ENCODE data around the gene SETD1A.

The SETD1A gene

GRCh38 chr16:31020536-31020935, 63.0 kb downstream of the SETD1A start:
- DNase-seq (ENCODE audit: low spot score): no peak

- no peak for DNase-seq (ENCODE audit: low spot score)
Measured at GRCh38 chr16:31022544-31023251, 65.1 kb downstream of the SETD1A start.

GRCh38 chr16:31023252-31023602, 65.7 kb downstream of the SETD1A start:
- no peak for DNase-seq (ENCODE audit: low spot score)

- no peak for DNase-seq (ENCODE audit: low spot score)
Measured at GRCh38 chr16:31023627-31024226, 66.2 kb downstream of the SETD1A start.

GRCh38 chr16:31025339-31025738, 67.8 kb downstream of the SETD1A start:
- no peak for DNase-seq (ENCODE audit: low spot score)

- no peak for DNase-seq (ENCODE audit: low spot score)
Measured at GRCh38 chr16:31029272-31029671, 71.7 kb downstream of the SETD1A start.

- no peak for DNase-seq (ENCODE audit: low spot score)
Measured at GRCh38 chr16:31031276-31031675, 73.7 kb downstream of the SETD1A start.

GRCh38 chr16:31032736-31033708, 75.5 kb downstream of the SETD1A start, which contains the start of gene STX4:
Gene STX4 (plus strand): TSS chr16:31033558. CDS start chr16:31033806, 248 bp downstream.
- peak; percentile 99 for DNase-seq (ENCODE audit: low spot score)

GRCh38 chr16:31033709-31034492, 76.3 kb downstream of the SETD1A start:
- peak; percentile 93 for DNase-seq (ENCODE audit: low spot score)

Data from globus pallidus (tissue), 1 donor.